BE2C (cell line): ENCODE measurements around the gene STEAP1B.
A peak's percentile ranks its signal among the peaks of the same experiment; 100 is the strongest.

Source experiments
- DNase-seq: peaks from one replicate; pipeline ENCODE4 v3.0.0-alpha.2; 2020
- H3K27me3 ChIP-seq: fragments of 250-450 bp; sonication (Bioruptor Pico); 2 replicates; pipeline ENCODE4 v1.5.1; 2020; ENCODE audit warnings: mild to moderate bottlenecking
- H3K36me3 ChIP-seq: fragments of 250-450 bp; sonication (Bioruptor Pico); 2 replicates; pipeline ENCODE4 v1.5.1; 2020; ENCODE audit warnings: mild to moderate bottlenecking
- H3K4me1 ChIP-seq: fragments of 250-450 bp; sonication (Bioruptor Pico); 2 replicates; pipeline ENCODE4 v1.5.1; 2020
- H3K4me3 ChIP-seq: 2 replicates; pipeline ENCODE4 v1.5.1; 2011; ENCODE audit warnings: low read depth, low read length
- H3K9me3 ChIP-seq: fragments of 250-450 bp; sonication (Bioruptor Pico); 2 replicates; pipeline ENCODE4 v1.5.1; 2020
- CTCF ChIP-seq: IDR thresholded peaks from 2 replicates; pipeline ENCODE4 v1.5.1; 2012; ENCODE audit warnings: mild to moderate bottlenecking, low read depth, low read length

The STEAP1B gene

GRCh38 chr7:22380333-22380732 lies 119.7 kb downstream of the STEAP1B start:
- H3K4me1 ChIP-seq = peaks cover 28% of the 10 kb centered on the region
- H3K4me3 ChIP-seq = no peak overlapping the region
- H3K9me3 ChIP-seq = no peaks in the 10 kb centered on the region
- TF ChIP-seq CTCF = no peak
- H3K36me3 ChIP-seq = no peaks in the 10 kb centered on the region
- H3K27me3 ChIP-seq = no peaks in the 10 kb centered on the region
- DNase-seq = no peak

- H3K4me1 ChIP-seq = peaks cover 47% of the 10 kb centered on the region
Observed at GRCh38 chr7:22378199-22378980, 121.6 kb downstream of the STEAP1B start.

GRCh38 chr7:22377703-22378102 lies 122.3 kb downstream of the STEAP1B start:
- peaks cover 53% of the 10 kb centered on the region for H3K4me1 ChIP-seq
- no peak for DNase-seq
- no peak overlapping the region for H3K4me3 ChIP-seq
- H3K36me3 ChIP-seq = no peaks in the 10 kb centered on the region
- no peaks in the 10 kb centered on the region for H3K27me3 ChIP-seq
- TF ChIP-seq CTCF = no peak; the same call in 1 of the 2 replicates
- H3K9me3 ChIP-seq = no peaks in the 10 kb centered on the region

More at GRCh38 chr7:22378199-22378980, 121.6 kb downstream of the STEAP1B start:
- H3K27me3 ChIP-seq = no peaks in the 10 kb centered on the region
- no peaks in the 10 kb centered on the region for H3K36me3 ChIP-seq
- H3K9me3 ChIP-seq = no peaks in the 10 kb centered on the region
- no peak overlapping the region for H3K4me3 ChIP-seq
- no peak for TF ChIP-seq CTCF
- no peak for DNase-seq

GRCh38 chr7:22375359-22376048 lies 124.5 kb downstream of the STEAP1B start:
- no peaks in the 10 kb centered on the region for H3K27me3 ChIP-seq
- H3K9me3 ChIP-seq = no peaks in the 10 kb centered on the region
- no peaks in the 10 kb centered on the region for H3K36me3 ChIP-seq
- peak; percentile 79 for DNase-seq
- peaks cover 56% of the 10 kb centered on the region for H3K4me1 ChIP-seq
- no peak overlapping the region for H3K4me3 ChIP-seq
- TF ChIP-seq CTCF = no peak

GRCh38 chr7:22373911-22374310 lies 126.1 kb downstream of the STEAP1B start:
- no peak for TF ChIP-seq CTCF

GRCh38 chr7:22373388-22373787 lies 126.6 kb downstream of the STEAP1B start:
- Histone ChIP-seq H3K9me3 (no peaks in the 10 kb centered on the region), H3K4me1 (peaks cover 56% of the 10 kb centered on the region), H3K36me3 (no peaks in the 10 kb centered on the region), H3K4me3 (no peak overlapping the region), H3K27me3 (no peaks in the 10 kb centered on the region)
- TF ChIP-seq CTCF = no peak
- DNase-seq = no peak

More at GRCh38 chr7:22373911-22374310, 126.1 kb downstream of the STEAP1B start:
- DNase-seq = peak; percentile 39
- Histone ChIP-seq H3K4me3 (no peak overlapping the region), H3K4me1 (peaks cover 56% of the 10 kb centered on the region), H3K9me3 (no peaks in the 10 kb centered on the region), H3K27me3 (no peaks in the 10 kb centered on the region), H3K36me3 (no peaks in the 10 kb centered on the region)
